ENCODE results near the gene CCR1.

DNA sequence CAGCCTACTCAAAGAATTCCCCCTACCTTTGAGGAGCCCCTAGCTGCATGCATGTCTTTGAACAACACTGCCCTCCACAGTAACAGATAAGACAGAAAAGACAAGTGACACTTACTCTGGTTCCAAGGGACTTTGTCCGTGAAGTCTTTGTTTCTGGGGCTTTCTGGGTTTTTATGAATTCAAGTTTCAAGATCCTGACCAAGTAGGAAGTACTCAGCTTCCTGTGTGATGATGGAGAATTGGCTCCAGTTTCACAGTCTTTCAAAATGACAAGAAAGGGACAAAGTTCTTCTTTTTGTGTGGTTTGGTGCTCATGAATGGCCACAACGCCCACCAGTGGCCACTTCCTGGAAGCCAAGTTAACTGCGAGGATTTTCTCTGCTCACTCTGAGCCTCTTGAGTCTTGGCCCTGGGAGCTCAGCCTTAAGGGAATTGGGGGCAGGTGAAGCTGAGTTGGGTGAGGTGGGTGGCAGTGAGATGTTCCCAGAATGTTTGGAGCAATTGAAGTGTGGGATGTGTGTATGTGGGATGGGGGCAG, at the start of gene CCR1:
- TF ChIP-seq, protein P1, sequence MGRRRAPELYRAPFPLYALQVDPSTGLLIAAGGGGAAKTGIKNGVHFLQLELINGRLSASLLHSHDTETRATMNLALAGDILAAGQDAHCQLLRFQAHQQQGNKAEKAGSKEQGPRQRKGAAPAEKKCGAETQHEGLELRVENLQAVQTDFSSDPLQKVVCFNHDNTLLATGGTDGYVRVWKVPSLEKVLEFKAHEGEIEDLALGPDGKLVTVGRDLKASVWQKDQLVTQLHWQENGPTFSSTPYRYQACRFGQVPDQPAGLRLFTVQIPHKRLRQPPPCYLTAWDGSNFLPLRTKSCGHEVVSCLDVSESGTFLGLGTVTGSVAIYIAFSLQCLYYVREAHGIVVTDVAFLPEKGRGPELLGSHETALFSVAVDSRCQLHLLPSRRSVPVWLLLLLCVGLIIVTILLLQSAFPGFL (CRISPR knock-in tag; IDR thresholded peaks at IDR 0.05): no peak
- TF ChIP-seq ZNF274 (CRISPR knock-in tag; IDR thresholded peaks at IDR 0.05) (no peak), ZBTB7A (CRISPR knock-in tag; IDR thresholded peaks at IDR 0.05) (no peak)
